Measurements from ENCODE around the gene GPR18. TPM values are rescaled to one million over a fixed set of nuclear protein-coding genes. Genes with fewer than 3 reads are reported as not detected.
A peak's percentile ranks its signal among the peaks of the same experiment; 100 is the strongest.

Gene GPR18
- total RNA-seq, 1 experiment from 2014 or later, result 126 TPM

DNA sequence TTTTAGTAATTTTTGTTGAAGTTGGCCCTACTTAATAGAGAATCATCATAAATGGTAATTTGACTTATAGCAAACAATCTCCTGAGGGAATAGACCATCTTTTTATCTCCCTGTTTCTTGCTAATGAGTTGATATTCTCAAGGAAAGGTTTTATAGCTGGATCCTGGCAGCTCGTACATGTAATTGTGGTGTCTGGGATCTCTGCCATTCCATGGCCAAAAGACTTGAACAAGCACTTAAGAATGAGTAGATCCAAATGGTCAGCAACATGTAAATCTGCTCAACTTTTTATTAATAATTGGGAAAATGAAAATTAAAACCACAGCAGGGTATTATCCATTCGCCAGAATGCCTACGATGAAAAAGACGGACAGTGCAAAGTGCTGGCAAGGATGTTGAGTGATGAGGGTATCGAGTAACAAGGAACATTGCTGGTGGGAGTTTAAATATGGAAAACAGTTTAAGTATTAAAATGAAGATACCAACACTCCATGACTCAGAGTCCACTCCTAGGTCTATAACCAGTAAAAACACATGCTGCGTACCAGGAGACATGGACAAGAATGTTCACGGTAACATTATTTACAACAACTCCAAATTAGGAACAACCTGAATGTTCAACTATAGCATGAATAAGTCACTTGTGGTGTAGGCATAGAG lies 5.1 kb upstream of the GPR18 start:
- H3K9me2 ChIP-seq (replicated peaks; ENCODE audit: insufficient read depth, low read length), result no peaks in the 10 kb centered on the region
- peaks cover 97% of the 10 kb centered on the region for H3K4me1 ChIP-seq (ENCODE audit: low read length)
- no peaks in the 10 kb centered on the region for H3K9me3 ChIP-seq (ENCODE audit: low read length)
- no peaks in the 10 kb centered on the region for H3K27me3 ChIP-seq (ENCODE audit: low read length)
- DNase-seq, result no peak
- H3K27ac ChIP-seq (ENCODE audit: low read length), result peak overlapping the region; percentile 83
- no peak overlapping the region for H3K9ac ChIP-seq (ENCODE audit: low read length)
- H2AFZ ChIP-seq (ENCODE audit: low read length), result no peak overlapping the region
- H3K79me2 ChIP-seq (ENCODE audit: low read length), result peaks cover 51% of the 10 kb centered on the region
- peak overlapping the region; percentile 4; the same call in 1 of the 2 replicates for H3K4me3 ChIP-seq (ENCODE audit: low read length)
- 0 out of 2 replicates have a peak, but pooled peaks cover 3% of the 10 kb centered on the region for H3K36me3 ChIP-seq (ENCODE audit: insufficient read depth, low read length)
- peak overlapping the region; percentile 46 for H3K4me2 ChIP-seq (ENCODE audit: low read depth, low read length, poor library complexity, severe bottlenecking)
- peaks cover 11% of the 10 kb centered on the region; the same call in 1 of the 2 replicates for H4K20me1 ChIP-seq (ENCODE audit: insufficient read depth, low read depth, low read length)

DNA sequence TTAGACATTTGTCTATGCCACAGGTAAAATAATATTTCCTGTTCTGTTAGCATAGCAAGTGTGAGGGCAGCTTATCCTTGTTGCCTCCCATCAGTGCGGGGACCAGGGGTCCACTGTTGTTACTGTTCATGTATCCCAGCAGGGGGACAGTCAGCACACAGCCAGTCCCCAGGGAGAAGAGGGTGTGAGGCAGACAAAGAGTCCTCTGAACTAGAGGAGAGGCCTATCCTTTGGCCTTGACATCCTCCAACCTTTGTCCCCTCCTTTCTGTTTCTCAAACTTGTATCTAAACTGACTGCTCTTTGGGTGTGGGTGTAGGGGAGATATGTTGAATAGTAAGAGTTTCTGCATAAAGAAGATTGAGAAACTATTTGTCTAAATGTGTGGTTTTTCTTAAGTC lies 2.9 kb upstream of the GPR18 start:
- Histone ChIP-seq H3K9me3 (ENCODE audit: low read length) (no peaks in the 10 kb centered on the region), H3K79me2 (ENCODE audit: low read length) (peaks cover 67% of the 10 kb centered on the region), H3K9me2 (replicated peaks; ENCODE audit: insufficient read depth, low read length) (no peaks in the 10 kb centered on the region), H3K4me3 (ENCODE audit: low read length) (0 out of 2 replicates have a peak overlapping the region, but pooled peaks have one; percentile 0), H3K36me3 (ENCODE audit: insufficient read depth, low read length) (peaks cover 4% of the 10 kb centered on the region; the same call in 1 of the 2 replicates), H3K4me2 (ENCODE audit: low read depth, low read length, poor library complexity, severe bottlenecking) (peak overlapping the region; percentile 91), H2AFZ (ENCODE audit: low read length) (no peak overlapping the region), H3K27ac (ENCODE audit: low read length) (peak overlapping the region; percentile 98), H3K9ac (ENCODE audit: low read length) (peak overlapping the region; percentile 37), H3K27me3 (ENCODE audit: low read length) (no peaks in the 10 kb centered on the region), H4K20me1 (ENCODE audit: insufficient read depth, low read depth, low read length) (peaks cover 1% of the 10 kb centered on the region), H3K4me1 (ENCODE audit: low read length) (peaks cover 88% of the 10 kb centered on the region)
- DNase-seq, result peak; percentile 72

DNA sequence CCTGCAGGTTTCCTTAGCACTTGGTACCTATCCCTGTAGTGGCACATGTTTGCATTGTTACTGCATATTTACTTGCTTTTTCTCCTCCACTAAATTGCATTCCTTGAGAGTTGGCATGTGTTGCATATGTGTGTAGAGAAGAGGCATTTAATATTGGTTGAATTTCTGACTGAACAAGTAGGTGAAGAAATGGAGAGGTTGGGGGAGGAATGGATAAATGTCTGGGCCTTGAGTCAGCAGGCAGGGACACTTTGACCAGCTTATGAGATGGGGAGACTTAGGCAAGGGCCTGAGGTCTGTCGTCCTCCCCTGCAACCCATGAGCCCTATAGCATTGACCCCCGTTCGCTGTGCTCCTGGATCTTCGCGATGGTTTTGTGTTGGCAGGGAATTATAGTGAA lies 2.0 kb upstream of the GPR18 start:
- Histone ChIP-seq H3K27me3 (ENCODE audit: low read length) (no peaks in the 10 kb centered on the region), H3K9ac (ENCODE audit: low read length) (peak overlapping the region; percentile 51), H3K9me3 (ENCODE audit: low read length) (no peaks in the 10 kb centered on the region), H2AFZ (ENCODE audit: low read length) (no peak overlapping the region), H3K4me2 (ENCODE audit: low read depth, low read length, poor library complexity, severe bottlenecking) (peak overlapping the region; percentile 91), H3K4me3 (ENCODE audit: low read length) (peak overlapping the region; percentile 32; the same call in 1 of the 2 replicates), H4K20me1 (ENCODE audit: insufficient read depth, low read depth, low read length) (peaks cover 10% of the 10 kb centered on the region), H3K27ac (ENCODE audit: low read length) (peak overlapping the region; percentile 98), H3K4me1 (ENCODE audit: low read length) (peaks cover 90% of the 10 kb centered on the region), H3K36me3 (ENCODE audit: insufficient read depth, low read length) (peaks cover 12% of the 10 kb centered on the region; the same call in 1 of the 2 replicates), H3K9me2 (replicated peaks; ENCODE audit: insufficient read depth, low read length) (no peaks in the 10 kb centered on the region), H3K79me2 (ENCODE audit: low read length) (peaks cover 75% of the 10 kb centered on the region)
- no peak for DNase-seq

DNA sequence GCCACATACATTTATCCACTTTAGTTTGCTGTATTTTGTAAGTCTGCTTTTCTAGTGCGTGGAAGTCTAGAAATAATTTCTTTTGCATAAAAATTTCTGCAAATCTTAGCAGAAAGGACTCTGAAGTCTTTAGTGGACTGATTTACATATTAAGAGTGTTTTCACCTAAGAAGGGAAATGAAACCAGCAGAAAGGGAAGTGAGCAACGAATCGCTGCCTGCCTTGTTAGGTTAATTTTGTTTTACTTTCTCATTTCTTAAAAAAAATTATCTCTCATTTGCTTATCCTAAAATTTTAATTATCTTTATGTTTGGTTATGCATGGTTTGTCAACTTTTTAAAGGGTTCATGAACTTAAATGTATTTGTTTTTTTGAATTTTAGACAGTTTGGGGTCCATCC lies 767 bp upstream of the GPR18 start:
- H3K27me3 ChIP-seq (ENCODE audit: low read length), result no peaks in the 10 kb centered on the region
- H3K4me1 ChIP-seq (ENCODE audit: low read length), result peaks cover 83% of the 10 kb centered on the region
- peak overlapping the region; percentile 78 for H3K4me3 ChIP-seq (ENCODE audit: low read length)
- peak overlapping the region; percentile 73 for H3K9ac ChIP-seq (ENCODE audit: low read length)
- peaks cover 24% of the 10 kb centered on the region for H3K36me3 ChIP-seq (ENCODE audit: insufficient read depth, low read length)
- no peaks in the 10 kb centered on the region for H3K9me2 ChIP-seq (replicated peaks; ENCODE audit: insufficient read depth, low read length)
- peak; percentile 97 for DNase-seq
- H3K9me3 ChIP-seq (ENCODE audit: low read length), result no peaks in the 10 kb centered on the region
- no peak overlapping the region for H2AFZ ChIP-seq (ENCODE audit: low read length)
- peak overlapping the region; percentile 91 for H3K4me2 ChIP-seq (ENCODE audit: low read depth, low read length, poor library complexity, severe bottlenecking)
- peak overlapping the region; percentile 98 for H3K27ac ChIP-seq (ENCODE audit: low read length)
- peaks cover 80% of the 10 kb centered on the region for H3K79me2 ChIP-seq (ENCODE audit: low read length)
- H4K20me1 ChIP-seq (ENCODE audit: insufficient read depth, low read depth, low read length), result peaks cover 15% of the 10 kb centered on the region

DNA sequence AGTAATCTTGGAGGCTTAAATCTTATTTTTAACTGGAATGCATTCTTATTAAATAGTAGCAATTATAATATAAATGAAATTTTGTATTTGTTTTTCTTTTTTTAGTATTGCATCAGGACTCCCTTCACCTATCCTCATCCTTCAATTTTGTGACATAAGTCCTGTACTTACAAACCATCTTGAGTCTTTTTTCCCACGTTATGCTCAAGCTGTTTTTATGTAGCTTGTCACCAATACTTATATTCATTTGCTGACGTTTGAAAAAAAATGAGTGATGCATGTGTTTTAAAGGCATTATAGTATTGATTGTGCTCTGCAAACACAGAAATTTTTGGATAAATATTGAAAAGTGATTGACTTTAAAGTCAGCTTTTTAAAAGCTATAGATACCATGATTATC lies 888 bp downstream of the GPR18 start:
- Histone ChIP-seq H3K27ac (ENCODE audit: low read length) (peak overlapping the region; percentile 98), H3K79me2 (ENCODE audit: low read length) (peaks cover 75% of the 10 kb centered on the region), H3K9me2 (replicated peaks; ENCODE audit: insufficient read depth, low read length) (no peaks in the 10 kb centered on the region), H2AFZ (ENCODE audit: low read length) (no peak overlapping the region), H3K9ac (ENCODE audit: low read length) (peak overlapping the region; percentile 73), H4K20me1 (ENCODE audit: insufficient read depth, low read depth, low read length) (peaks cover 15% of the 10 kb centered on the region), H3K27me3 (ENCODE audit: low read length) (no peaks in the 10 kb centered on the region), H3K4me3 (ENCODE audit: low read length) (peak overlapping the region; percentile 78), H3K9me3 (ENCODE audit: low read length) (no peaks in the 10 kb centered on the region), H3K36me3 (ENCODE audit: insufficient read depth, low read length) (peaks cover 25% of the 10 kb centered on the region), H3K4me1 (ENCODE audit: low read length) (peaks cover 68% of the 10 kb centered on the region), H3K4me2 (ENCODE audit: low read depth, low read length, poor library complexity, severe bottlenecking) (peak overlapping the region; percentile 91)
- peak; percentile 77 for DNase-seq

DNA sequence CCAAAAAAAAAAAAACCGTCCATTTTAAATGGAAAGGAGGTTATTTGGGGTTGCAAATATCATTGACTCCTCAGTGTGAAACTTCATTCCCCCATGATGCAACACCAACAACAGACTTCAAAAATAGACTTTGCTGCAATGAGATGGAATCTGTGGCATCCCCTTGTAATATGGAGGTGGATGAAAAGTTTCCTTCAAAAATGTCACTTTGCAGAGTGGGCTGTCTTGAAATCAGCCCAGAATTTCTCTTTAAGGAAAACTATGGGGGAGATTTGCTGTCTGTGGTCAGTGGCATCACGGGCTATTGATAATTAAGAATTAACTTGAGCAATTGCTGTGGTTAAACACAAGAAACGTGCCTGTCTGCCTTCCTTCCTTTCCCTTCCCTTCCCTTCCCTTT lies 1.5 kb downstream of the GPR18 start:
- Histone ChIP-seq H3K36me3 (ENCODE audit: insufficient read depth, low read length) (peaks cover 25% of the 10 kb centered on the region), H3K79me2 (ENCODE audit: low read length) (peaks cover 76% of the 10 kb centered on the region), H3K9ac (ENCODE audit: low read length) (peak overlapping the region; percentile 73), H3K4me3 (ENCODE audit: low read length) (peak overlapping the region; percentile 78), H3K9me3 (ENCODE audit: low read length) (no peaks in the 10 kb centered on the region), H3K27me3 (ENCODE audit: low read length) (no peaks in the 10 kb centered on the region), H2AFZ (ENCODE audit: low read length) (no peak overlapping the region), H3K4me1 (ENCODE audit: low read length) (peaks cover 68% of the 10 kb centered on the region), H3K4me2 (ENCODE audit: low read depth, low read length, poor library complexity, severe bottlenecking) (peak overlapping the region; percentile 91), H4K20me1 (ENCODE audit: insufficient read depth, low read depth, low read length) (peaks cover 15% of the 10 kb centered on the region), H3K27ac (ENCODE audit: low read length) (peak overlapping the region; percentile 98), H3K9me2 (replicated peaks; ENCODE audit: insufficient read depth, low read length) (no peaks in the 10 kb centered on the region)
- peak; percentile 78 for DNase-seq

DNA sequence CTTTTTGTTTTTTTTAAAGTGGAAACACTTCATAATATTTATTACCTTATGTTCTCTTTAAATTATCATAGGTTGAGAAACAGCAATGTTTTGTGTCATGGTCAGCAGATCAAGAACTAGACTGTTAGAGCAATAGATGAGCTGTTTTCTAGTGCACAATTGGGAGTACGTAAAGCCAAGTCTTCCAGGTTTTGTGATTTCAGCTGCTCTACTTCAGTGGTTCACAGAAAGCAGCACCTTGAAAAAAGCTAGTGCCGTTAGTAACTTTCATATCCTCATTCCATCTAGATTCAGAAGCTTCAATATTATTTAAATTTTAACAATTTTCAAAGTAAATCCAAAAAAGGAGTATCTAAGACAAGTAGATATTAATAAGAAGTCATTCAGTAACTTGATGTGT lies 1.9 kb downstream of the GPR18 start:
- peak overlapping the region; percentile 73 for H3K9ac ChIP-seq (ENCODE audit: low read length)
- peak overlapping the region; percentile 91 for H3K4me2 ChIP-seq (ENCODE audit: low read depth, low read length, poor library complexity, severe bottlenecking)
- peaks cover 76% of the 10 kb centered on the region for H3K79me2 ChIP-seq (ENCODE audit: low read length)
- H3K9me2 ChIP-seq (replicated peaks; ENCODE audit: insufficient read depth, low read length), result no peaks in the 10 kb centered on the region
- H3K27me3 ChIP-seq (ENCODE audit: low read length), result no peaks in the 10 kb centered on the region
- peaks cover 15% of the 10 kb centered on the region for H4K20me1 ChIP-seq (ENCODE audit: insufficient read depth, low read depth, low read length)
- H2AFZ ChIP-seq (ENCODE audit: low read length), result no peak overlapping the region
- peaks cover 25% of the 10 kb centered on the region for H3K36me3 ChIP-seq (ENCODE audit: insufficient read depth, low read length)
- peaks cover 68% of the 10 kb centered on the region for H3K4me1 ChIP-seq (ENCODE audit: low read length)
- H3K9me3 ChIP-seq (ENCODE audit: low read length), result no peaks in the 10 kb centered on the region
- H3K27ac ChIP-seq (ENCODE audit: low read length), result peak overlapping the region; percentile 98
- H3K4me3 ChIP-seq (ENCODE audit: low read length), result peak overlapping the region; percentile 78
- peak; percentile 80 for DNase-seq

DNA sequence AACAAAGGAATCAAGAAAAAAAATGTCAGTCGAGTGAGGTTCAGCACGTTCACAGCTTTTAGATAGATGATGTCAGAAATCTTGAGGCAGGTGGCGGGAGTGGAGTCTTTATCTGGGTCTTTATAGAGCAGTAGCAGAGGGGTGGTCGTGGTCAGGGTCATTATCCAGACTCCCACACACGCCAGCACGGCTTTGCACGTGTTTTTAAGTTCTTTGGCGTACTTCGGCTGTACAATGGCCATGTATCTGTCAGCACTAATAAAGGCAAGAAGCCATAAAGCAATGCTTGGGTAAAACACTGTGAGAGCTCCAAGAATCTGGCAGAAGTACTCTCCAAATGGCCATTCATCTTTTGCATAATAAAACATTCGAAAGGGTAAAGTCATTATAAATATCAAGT lies 2.9 kb downstream of the GPR18 start:
- Histone ChIP-seq H3K4me1 (ENCODE audit: low read length) (peaks cover 59% of the 10 kb centered on the region), H3K79me2 (ENCODE audit: low read length) (peaks cover 68% of the 10 kb centered on the region), H3K36me3 (ENCODE audit: insufficient read depth, low read length) (peaks cover 25% of the 10 kb centered on the region), H3K27me3 (ENCODE audit: low read length) (no peaks in the 10 kb centered on the region), H2AFZ (ENCODE audit: low read length) (no peak overlapping the region), H3K4me2 (ENCODE audit: low read depth, low read length, poor library complexity, severe bottlenecking) (peak overlapping the region; percentile 91), H3K4me3 (ENCODE audit: low read length) (peak overlapping the region; percentile 78), H3K27ac (ENCODE audit: low read length) (peak overlapping the region; percentile 98), H3K9ac (ENCODE audit: low read length) (no peak overlapping the region), H3K9me3 (ENCODE audit: low read length) (no peaks in the 10 kb centered on the region), H4K20me1 (ENCODE audit: insufficient read depth, low read depth, low read length) (peaks cover 15% of the 10 kb centered on the region), H3K9me2 (replicated peaks; ENCODE audit: insufficient read depth, low read length) (no peaks in the 10 kb centered on the region)
- DNase-seq, result no peak

Data from Karpas-422 (cell line).